Spinal cord (tissue), 10 donors: ENCODE measurements around the gene ADAMTS18. TPM values are rescaled to one million over a fixed set of nuclear protein-coding genes. Genes with fewer than 3 reads are reported as not detected.

Source experiments
- DNase-seq, 6 donors: peaks; one replicate each; pipeline versions ENCODE4 v3.0.0 to v3.0.0-alpha.2; 2013 to 2015; ENCODE audit warnings: low spot score in 6 of 6, low read depth in 4 of 6
- H3K27ac ChIP-seq: one replicate; pipeline ENCODE4 v1.5.1; 2013; ENCODE audit warnings: low read depth, low read length, control low read depth
- H3K27me3 ChIP-seq: one replicate; pipeline ENCODE4 v1.6.1; 2013; ENCODE audit warnings: low read length; ENCODE audit not compliant: control insufficient read depth, insufficient read depth
- H3K36me3 ChIP-seq: one replicate; pipeline ENCODE4 v1.6.1; 2013; ENCODE audit warnings: low read length; ENCODE audit not compliant: control insufficient read depth, insufficient read depth
- H3K4me1 ChIP-seq: one replicate; pipeline ENCODE4 v1.6.1; 2013; ENCODE audit warnings: low read length; ENCODE audit not compliant: control insufficient read depth, insufficient read depth
- H3K4me3 ChIP-seq: one replicate; pipeline ENCODE4 v1.5.1; 2013; ENCODE audit warnings: low read depth, low read length, control low read depth
- H3K9me3 ChIP-seq: one replicate; pipeline ENCODE4 v1.6.1; 2013; ENCODE audit warnings: low read length; ENCODE audit not compliant: control insufficient read depth, insufficient read depth
- WGBS: methylation state at CpG from one replicate; pipeline ENCODE4 v1.1.5; 2013; ENCODE audit warnings: missing lambda C conversion rate; ENCODE audit not compliant: insufficient coverage; 5-methylcytosine and 5-hydroxymethylcytosine counted together
- polyA plus RNA-seq, 2 donors: library from polyadenylated mRNA; unstranded; fragments of 120-200 nt; gene quantifications; one replicate each; pipeline ENCODE4 v1.2.1, GENCODE V29; 2013; ENCODE audit not compliant: insufficient read length in 2 of 2
- total RNA-seq, 2 donors: library from RNA; depleted of rRNA in 1 of 2; stranded (reverse); fragments of 120-200 nt in 1 of 2; fragments of >200 nt in 1 of 2; gene quantifications; one replicate each; pipeline versions ENCODE4 v1.2.3 to v1.2.4, GENCODE V29; 2013 to 2014
- donor health status: healthy.

ADAMTS18 gene
- total and polyA plus RNA-seq, 4 donors = 6.7 to 23.9 (median 8.9) TPM

DNA sequence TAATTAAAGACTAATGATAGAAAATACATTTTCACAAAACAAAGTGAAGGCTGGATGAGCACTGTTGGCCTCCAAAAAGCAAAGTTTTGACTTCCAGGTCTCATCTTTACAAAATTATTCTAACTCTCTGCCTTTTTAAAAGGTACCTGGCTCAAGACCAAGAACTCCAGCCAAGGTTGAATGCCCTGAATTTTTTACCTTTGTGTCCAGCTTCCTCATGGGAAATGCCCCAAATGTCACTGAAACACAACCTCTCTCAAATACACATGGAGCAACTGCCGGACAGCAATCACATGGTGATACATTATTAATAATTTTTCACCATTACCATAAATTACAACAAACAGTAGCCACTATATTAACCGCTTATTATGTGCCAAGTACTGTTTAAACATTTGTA is 32.2 kb downstream of the ADAMTS18 start:
- DNase-seq = no peak
- Histone ChIP-seq H3K9me3 (peaks cover 4% of the 10 kb centered on the region), H3K27ac (no peak overlapping the region), H3K4me1 (no peaks in the 10 kb centered on the region), H3K27me3 (no peaks in the 10 kb centered on the region), H3K36me3 (no peaks in the 10 kb centered on the region), H3K4me3 (no peak overlapping the region)
- no CpG with 5 or more reads among the region's 2 CpGs for WGBS

- Histone ChIP-seq H3K27ac (no peak overlapping the region), H3K36me3 (no peaks in the 10 kb centered on the region), H3K4me1 (no peaks in the 10 kb centered on the region), H3K4me3 (no peak overlapping the region), H3K9me3 (peaks cover under 1% of the 10 kb centered on the region), H3K27me3 (no peaks in the 10 kb centered on the region)
- 63% methylated on average over 1 of the region's 6 CpGs for WGBS
- DNase-seq = no peak
These were observed 32.7 kb downstream of the ADAMTS18 start for GRCh38 chr16:77402118-77402517.

GRCh38 chr16:77399546-77399945 is 35.3 kb downstream of the ADAMTS18 start:
- no peaks in the 10 kb centered on the region for H3K36me3 ChIP-seq
- H3K4me3 ChIP-seq = no peak overlapping the region
- H3K27ac ChIP-seq = no peak overlapping the region
- no peaks in the 10 kb centered on the region for H3K27me3 ChIP-seq
- DNase-seq = no peak
- H3K4me1 ChIP-seq = no peaks in the 10 kb centered on the region
- no peaks in the 10 kb centered on the region for H3K9me3 ChIP-seq
- WGBS = 50% methylated on average over 1 of the region's 2 CpGs

DNA sequence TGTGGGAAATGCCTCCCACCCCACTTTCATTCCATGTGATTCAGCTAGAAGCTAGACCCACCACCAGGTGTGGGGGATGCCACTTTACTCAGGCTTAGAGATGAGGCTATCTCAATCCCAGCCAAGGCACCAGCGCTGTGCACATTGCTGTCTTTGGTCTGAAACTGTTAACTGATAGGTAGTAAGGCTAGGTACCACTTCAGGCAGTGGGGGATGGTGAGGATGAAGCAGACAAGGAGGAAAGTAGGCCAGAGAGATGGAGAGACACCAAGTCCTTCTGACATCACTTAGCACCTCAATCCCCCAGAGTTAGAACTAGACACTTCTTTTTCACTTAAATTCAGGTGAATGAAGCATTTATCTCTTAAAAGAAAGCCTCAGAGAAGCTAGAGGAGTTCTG is 35.8 kb downstream of the ADAMTS18 start:
- Histone ChIP-seq H3K36me3 (no peaks in the 10 kb centered on the region), H3K27ac (no peak overlapping the region), H3K27me3 (no peaks in the 10 kb centered on the region), H3K4me1 (no peaks in the 10 kb centered on the region), H3K9me3 (no peaks in the 10 kb centered on the region), H3K4me3 (no peak overlapping the region)
- DNase-seq = no peak
- WGBS = 100% methylated on average over 1 of the region's 1 CpG

DNA sequence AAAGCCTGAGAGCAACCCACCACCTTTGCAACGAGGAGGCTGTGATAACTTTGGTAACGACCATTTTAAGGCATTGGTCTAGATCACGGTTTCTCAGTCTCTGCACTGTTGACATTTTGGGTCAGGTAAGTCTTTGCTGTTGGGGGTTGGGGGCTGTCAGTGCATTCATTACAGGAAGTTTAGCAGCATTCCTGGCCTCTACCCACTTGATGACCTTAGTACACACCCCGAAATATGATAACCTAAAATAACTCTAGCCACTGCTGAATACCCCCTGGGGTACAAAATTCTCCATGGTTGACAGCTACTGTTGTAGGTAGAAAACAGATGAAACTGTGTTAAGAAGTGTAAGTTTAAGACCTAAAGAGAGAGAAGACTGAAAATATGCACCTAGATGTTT is 36.3 kb downstream of the ADAMTS18 start:
- no peak for DNase-seq
- no peak overlapping the region for H3K27ac ChIP-seq
- no peaks in the 10 kb centered on the region for H3K27me3 ChIP-seq
- H3K4me1 ChIP-seq = no peaks in the 10 kb centered on the region
- no peak overlapping the region for H3K4me3 ChIP-seq
- H3K9me3 ChIP-seq = no peaks in the 10 kb centered on the region
- no peaks in the 10 kb centered on the region for H3K36me3 ChIP-seq
- WGBS = 80% methylated on average over 1 of the region's 4 CpGs

GRCh38 chr16:77396461-77396860 is 38.4 kb downstream of the ADAMTS18 start:
- DNase-seq = no peak
- Histone ChIP-seq H3K9me3 (no peaks in the 10 kb centered on the region), H3K4me1 (no peaks in the 10 kb centered on the region), H3K36me3 (no peaks in the 10 kb centered on the region), H3K27ac (no peak overlapping the region), H3K4me3 (no peak overlapping the region), H3K27me3 (no peaks in the 10 kb centered on the region)
- WGBS = 100% methylated on average over 1 of the region's 3 CpGs

- Histone ChIP-seq H3K27me3 (no peaks in the 10 kb centered on the region), H3K9me3 (no peaks in the 10 kb centered on the region), H3K4me3 (no peak overlapping the region), H3K4me1 (no peaks in the 10 kb centered on the region), H3K36me3 (no peaks in the 10 kb centered on the region), H3K27ac (no peak overlapping the region)
- DNase-seq = no peak
- WGBS = 67% methylated on average over 1 of the region's 2 CpGs
These were observed 40.1 kb downstream of the ADAMTS18 start for GRCh38 chr16:77394699-77395098.

DNA sequence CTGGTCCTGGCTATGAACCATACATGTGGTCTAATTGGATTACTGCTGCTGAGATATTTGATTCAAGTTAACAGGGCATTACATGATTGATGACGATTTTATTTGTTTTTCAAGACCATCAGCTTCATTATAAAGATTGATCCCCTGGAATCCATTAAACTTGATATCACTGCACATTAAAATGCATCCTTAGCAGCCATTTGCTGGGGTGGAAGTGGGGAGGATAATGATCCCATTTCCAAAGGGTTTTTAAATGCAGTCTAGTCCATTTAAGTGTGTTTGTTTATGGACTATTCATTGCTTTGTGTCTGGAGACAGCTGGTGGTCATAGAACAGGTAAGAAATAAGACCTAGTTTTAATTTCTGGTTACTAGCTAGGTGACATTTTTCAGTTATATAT is 40.9 kb downstream of the ADAMTS18 start:
- DNase-seq = peak in 1 of 6 donors; percentile 79
- no peaks in the 10 kb centered on the region for H3K27me3 ChIP-seq
- WGBS = no CpG with 5 or more reads among the region's 1 CpG
- no peak overlapping the region for H3K27ac ChIP-seq
- no peaks in the 10 kb centered on the region for H3K4me1 ChIP-seq
- no peaks in the 10 kb centered on the region for H3K9me3 ChIP-seq
- no peaks in the 10 kb centered on the region for H3K36me3 ChIP-seq
- H3K4me3 ChIP-seq = no peak overlapping the region

GRCh38 chr16:77387815-77388209 is 47.0 kb downstream of the ADAMTS18 start:
- no peaks in the 10 kb centered on the region for H3K27me3 ChIP-seq
- H3K27ac ChIP-seq = no peak overlapping the region
- 100% methylated on average over 2 of the region's 3 CpGs for WGBS
- H3K4me3 ChIP-seq = no peak overlapping the region
- DNase-seq = no peak
- no peaks in the 10 kb centered on the region for H3K9me3 ChIP-seq
- no peaks in the 10 kb centered on the region for H3K36me3 ChIP-seq
- H3K4me1 ChIP-seq = no peaks in the 10 kb centered on the region

GRCh38 chr16:77386831-77387814 is 47.7 kb downstream of the ADAMTS18 start:
- no peak overlapping the region for H3K27ac ChIP-seq
- peak in 2 of 6 donors; percentile 24 to 87 for DNase-seq
- no peaks in the 10 kb centered on the region for H3K27me3 ChIP-seq
- H3K36me3 ChIP-seq = no peaks in the 10 kb centered on the region
- WGBS = 83% methylated on average over 5 of the region's 9 CpGs
- H3K9me3 ChIP-seq = no peaks in the 10 kb centered on the region
- H3K4me3 ChIP-seq = no peak overlapping the region
- no peaks in the 10 kb centered on the region for H3K4me1 ChIP-seq
